VCaP (cell line): Measurements from ENCODE around the gene COMP.

Source experiments
- H3K27ac ChIP-seq: fragments of 450-650 bp; 2 replicates; pipeline ENCODE4 v1.5.1; 2017
- TF ChIP-seq, protein P1 (sequence below): fragments of 450-650 bp; conservative IDR thresholded peaks from 2 replicates; pipeline ENCODE4 v1.5.1; 2017; ENCODE audit warnings: mild to moderate bottlenecking, moderate library complexity

Gene COMP

DNA sequence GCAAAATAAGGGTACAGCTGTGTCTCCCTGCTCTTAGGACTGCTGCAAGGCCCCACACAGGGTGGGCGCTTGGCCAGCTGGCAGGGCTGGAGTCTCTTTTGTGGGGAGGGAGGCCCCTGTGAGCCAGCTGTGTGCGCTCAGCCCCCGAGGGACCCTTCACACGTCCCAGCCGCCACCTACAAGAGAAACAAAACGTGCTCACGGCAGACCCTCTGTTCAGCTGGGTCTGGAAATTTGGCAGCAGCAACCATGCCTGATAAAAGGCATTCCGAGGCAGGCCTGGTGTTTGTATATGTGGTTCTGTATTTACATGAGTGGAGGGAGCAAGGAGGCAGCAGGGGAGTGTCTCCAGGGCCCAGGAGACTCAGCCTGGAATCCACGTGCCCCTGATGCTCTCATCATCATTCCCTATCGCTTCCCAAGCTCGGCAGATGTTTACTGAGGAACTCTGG lies 57.9 kb downstream of the COMP start:
- H3K27ac ChIP-seq, result no peak overlapping the region
- TF ChIP-seq, protein P1, sequence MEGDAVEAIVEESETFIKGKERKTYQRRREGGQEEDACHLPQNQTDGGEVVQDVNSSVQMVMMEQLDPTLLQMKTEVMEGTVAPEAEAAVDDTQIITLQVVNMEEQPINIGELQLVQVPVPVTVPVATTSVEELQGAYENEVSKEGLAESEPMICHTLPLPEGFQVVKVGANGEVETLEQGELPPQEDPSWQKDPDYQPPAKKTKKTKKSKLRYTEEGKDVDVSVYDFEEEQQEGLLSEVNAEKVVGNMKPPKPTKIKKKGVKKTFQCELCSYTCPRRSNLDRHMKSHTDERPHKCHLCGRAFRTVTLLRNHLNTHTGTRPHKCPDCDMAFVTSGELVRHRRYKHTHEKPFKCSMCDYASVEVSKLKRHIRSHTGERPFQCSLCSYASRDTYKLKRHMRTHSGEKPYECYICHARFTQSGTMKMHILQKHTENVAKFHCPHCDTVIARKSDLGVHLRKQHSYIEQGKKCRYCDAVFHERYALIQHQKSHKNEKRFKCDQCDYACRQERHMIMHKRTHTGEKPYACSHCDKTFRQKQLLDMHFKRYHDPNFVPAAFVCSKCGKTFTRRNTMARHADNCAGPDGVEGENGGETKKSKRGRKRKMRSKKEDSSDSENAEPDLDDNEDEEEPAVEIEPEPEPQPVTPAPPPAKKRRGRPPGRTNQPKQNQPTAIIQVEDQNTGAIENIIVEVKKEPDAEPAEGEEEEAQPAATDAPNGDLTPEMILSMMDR, result no peak
